PC-3 (cell line): ENCODE data around the gene DNAH5.

Experiments used
- CTCF ChIP-seq: fragments of 300-600 bp; sonication (generic); conservative IDR thresholded peaks from 2 replicates; pipeline ENCODE4 v1.5.1; 2017; ENCODE audit warnings: antibody characterized with exemption, low read depth, mild to moderate bottlenecking, low read length
- EZH2 ChIP-seq: fragments of 300-600 bp; sonication (generic); IDR thresholded peaks from one replicate; pipeline ENCODE4 v1.6.1; 2017; ENCODE audit warnings: antibody characterized with exemption, mild to moderate bottlenecking, low read length; ENCODE audit not compliant: unreplicated experiment
- EZH2phosphoT487 ChIP-seq: fragments of 300-600 bp; sonication (generic); IDR thresholded peaks from 2 replicates; pipeline ENCODE4 v1.6.1; 2018; ENCODE audit warnings: mild to moderate bottlenecking, antibody characterized with exemption, low read length, borderline replicate concordance

- TF ChIP-seq CTCF (no peak), EZH2 (no peak), EZH2phosphoT487 (no peak)
Observed at GRCh38 chr5:13944560-13945199, at the start of gene DNAH5.
